Adipose tissue (tissue), 3 donors: ENCODE measurements around the gene DENND5A. TPM values are rescaled to one million over a fixed set of nuclear protein-coding genes. Genes with fewer than 3 reads are reported as not detected.

ENCODE experiments used
- H3K27ac ChIP-seq: one replicate; pipeline ENCODE4 v1.5.1; 2013; ENCODE audit warnings: low read depth, low read length
- WGBS, 3 donors: extraction: QIAGEN DNeasy Blood & Tissue Kit; methylation state at CpG; one replicate each; pipeline ENCODE4 v1.1.7; 2013; 5-methylcytosine and 5-hydroxymethylcytosine counted together
- polyA plus RNA-seq, 3 donors: library from polyadenylated mRNA; stranded (reverse); fragments of 200-250 nt; gene quantifications; one replicate each; pipeline ENCODE4 v1.2.3, GENCODE V29; 2013
- donor health status: healthy with polysubstance abuse.
- donor health status: Bipolar disorder and iron deficiency.
- donor health status: healthy.

DENND5A gene
- polyA plus RNA-seq, result 10 to 100 TPM; 39.3 to 79.4 (median 70.3) TPM

- H3K27ac ChIP-seq, result peak within 1 kb of the TSS; percentile 94
- 5 to 14% (median 9%) methylated on average over 38 to 63 of the region's 63 CpGs for WGBS, 3 donors
Measured at GRCh38 chr11:9265211-9266131, at the start of gene DENND5A. Gene DENND5A, minus strand, starts transcription at chr11:9265350. Its CDS starts 281 bp downstream, at chr11:9265069.

- peak within 1 kb of the TSS; percentile 6 for H3K27ac ChIP-seq
- 0 to 1% (median 0%) methylated on average over 68 to 71 of the region's 71 CpGs for WGBS, 3 donors
Measured at GRCh38 chr11:9314291-9315077, 49.3 kb upstream of the DENND5A start, which contains the start of gene TMEM41B. Gene TMEM41B, minus strand, starts transcription at chr11:9314593. Its CDS starts 152 bp downstream, at chr11:9314441.

GRCh38 chr11:9313648-9314290 lies 48.6 kb upstream of the DENND5A start:
- WGBS, 3 donors, result 1 to 2% (median 1%) methylated on average over 27 of the region's 27 CpGs
- no peak overlapping the region for H3K27ac ChIP-seq

- WGBS, 3 donors, result 80 to 95% (median 91%) methylated on average over 3 of the region's 3 CpGs
- H3K27ac ChIP-seq, result no peak overlapping the region
Measured at GRCh38 chr11:9310485-9311090, 45.4 kb upstream of the DENND5A start.

GRCh38 chr11:9304178-9304577 lies 39.0 kb upstream of the DENND5A start:
- WGBS, 3 donors, result 76 to 92% (median 87%) methylated on average over 3 of the region's 3 CpGs
- H3K27ac ChIP-seq, result no peak overlapping the region

GRCh38 chr11:9302448-9302847 lies 37.3 kb upstream of the DENND5A start:
- no peak overlapping the region for H3K27ac ChIP-seq
- 84 to 94% (median 89%) methylated on average over 3 of the region's 3 CpGs for WGBS, 3 donors

- H3K27ac ChIP-seq, result no peak overlapping the region
- 75 to 89% (median 78%) methylated on average over 9 to 10 of the region's 10 CpGs for WGBS, 3 donors
Measured at GRCh38 chr11:9301720-9302119, 36.6 kb upstream of the DENND5A start.

GRCh38 chr11:9293646-9294045 lies 28.5 kb upstream of the DENND5A start:
- H3K27ac ChIP-seq, result no peak overlapping the region
- WGBS, 3 donors, result 95 to 99% (median 97%) methylated on average over 7 of the region's 7 CpGs

GRCh38 chr11:9285850-9286587 lies 20.9 kb upstream of the DENND5A start:
- H3K27ac ChIP-seq, result no peak overlapping the region
- WGBS, 3 donors, result 91 to 96% (median 95%) methylated on average over 14 of the region's 14 CpGs

- no peak overlapping the region for H3K27ac ChIP-seq
- 47 to 54% (median 49%) methylated on average over 4 of the region's 4 CpGs for WGBS, 3 donors
Measured at GRCh38 chr11:9280655-9281301, 15.6 kb upstream of the DENND5A start.

- no peak overlapping the region for H3K27ac ChIP-seq
- WGBS, 3 donors, result 94 to 97% (median 95%) methylated on average over 8 of the region's 8 CpGs
Measured at GRCh38 chr11:9277176-9277575, 12.0 kb upstream of the DENND5A start.

- WGBS, 3 donors, result 89 to 95% (median 91%) methylated on average over 3 of the region's 3 CpGs
- H3K27ac ChIP-seq, result no peak overlapping the region
Measured at GRCh38 chr11:9276571-9276970, 11.4 kb upstream of the DENND5A start.

GRCh38 chr11:9274499-9275258 lies 9.5 kb upstream of the DENND5A start:
- no peak overlapping the region for H3K27ac ChIP-seq
- 68 to 84% (median 71%) methylated on average over 8 of the region's 8 CpGs for WGBS, 3 donors

- no peak overlapping the region for H3K27ac ChIP-seq
- WGBS, 3 donors, result 78 to 96% (median 83%) methylated on average over 15 of the region's 15 CpGs
Measured at GRCh38 chr11:9273376-9274336, 8.5 kb upstream of the DENND5A start.

- WGBS, 3 donors, result 76 to 94% (median 93%) methylated on average over 2 of the region's 2 CpGs
- H3K27ac ChIP-seq, result no peak overlapping the region
Measured at GRCh38 chr11:9269492-9270013, 4.4 kb upstream of the DENND5A start.
